Coronary artery (tissue), 2 donors: ENCODE data around the gene C1QTNF7.
A peak's percentile ranks its signal among the peaks of the same experiment; 100 is the strongest.

Experiments used
- DNase-seq: peaks from one replicate; pipeline ENCODE4 v3.0.0-alpha.2; 2017; ENCODE audit warnings: low spot score
- H3K27ac ChIP-seq, 2 donors: fragments of 200-600 bp; sonication (generic); one replicate each; pipeline ENCODE4 v1.5.1; 2016 to 2019
- H3K4me3 ChIP-seq: fragments of 200-600 bp; sonication (generic); 2 replicates; pipeline ENCODE4 v1.5.1; 2016; ENCODE audit warnings: mild to moderate bottlenecking, moderate library complexity
- CTCF ChIP-seq: fragments of 200-600 bp; sonication (generic); IDR thresholded peaks from one replicate; pipeline ENCODE4 v1.5.1; 2019; ENCODE audit warnings: antibody characterized with exemption

C1QTNF7 gene

GRCh38 chr4:15438939-15439524, 11.2 kb downstream of the C1QTNF7 start:
- H3K27ac ChIP-seq: no peak overlapping the region
- H3K4me3 ChIP-seq: no peak overlapping the region
- no peak for TF ChIP-seq CTCF
- no peak for DNase-seq

GRCh38 chr4:15443371-15444160, 15.7 kb downstream of the C1QTNF7 start:
- H3K27ac ChIP-seq: no peak overlapping the region

GRCh38 chr4:15444276-15444675, 16.4 kb downstream of the C1QTNF7 start:
- H3K4me3 ChIP-seq: no peak overlapping the region
- TF ChIP-seq CTCF: no peak
- no peak for DNase-seq
- no peak overlapping the region for H3K27ac ChIP-seq

More at GRCh38 chr4:15443371-15444160, 15.7 kb downstream of the C1QTNF7 start:
- no peak overlapping the region for H3K4me3 ChIP-seq
- no peak for TF ChIP-seq CTCF
- DNase-seq: no peak

- no peak for TF ChIP-seq CTCF
These were observed 17.2 kb downstream of the C1QTNF7 start for GRCh38 chr4:15444879-15445547.

GRCh38 chr4:15451181-15451865, 23.5 kb downstream of the C1QTNF7 start:
- TF ChIP-seq CTCF: no peak
- no peak for DNase-seq
- peak overlapping the region; percentile 44 for H3K4me3 ChIP-seq
- H3K27ac ChIP-seq: peak overlapping the region; percentile 65 to 93

More at GRCh38 chr4:15444879-15445547, 17.2 kb downstream of the C1QTNF7 start:
- DNase-seq: no peak
- Histone ChIP-seq H3K27ac (no peak overlapping the region), H3K4me3 (no peak overlapping the region)

- H3K27ac ChIP-seq: peak overlapping the region; percentile 65 to 93
- no peak for TF ChIP-seq CTCF
- H3K4me3 ChIP-seq: peak overlapping the region; percentile 44
- DNase-seq: no peak
These were observed 24.3 kb downstream of the C1QTNF7 start for GRCh38 chr4:15451866-15452765.
